KBM-7 (cell line): Measurements from ENCODE around the gene ZDHHC7.
"Not testable (repeated sequence)": the region's sequence is repeated elsewhere in the genome, so short reads cannot be mapped to it uniquely, and the experiment has no call there.

Source experiments
- DNase-seq: peaks from one replicate; pipeline ENCODE4 v3.0.0-alpha.2; 2015
- in situ Hi-C: fragments of 300-500 bp; cut with MboI; formaldehyde crosslinking; loops from 2 replicates; pipeline ENCODE4 v1.14.3; 2020; ENCODE audit warnings: low sequenced_read_pairs, low pct_unique_long_range_greater_than_20kb, mixed read lengths

Gene ZDHHC7

DNA sequence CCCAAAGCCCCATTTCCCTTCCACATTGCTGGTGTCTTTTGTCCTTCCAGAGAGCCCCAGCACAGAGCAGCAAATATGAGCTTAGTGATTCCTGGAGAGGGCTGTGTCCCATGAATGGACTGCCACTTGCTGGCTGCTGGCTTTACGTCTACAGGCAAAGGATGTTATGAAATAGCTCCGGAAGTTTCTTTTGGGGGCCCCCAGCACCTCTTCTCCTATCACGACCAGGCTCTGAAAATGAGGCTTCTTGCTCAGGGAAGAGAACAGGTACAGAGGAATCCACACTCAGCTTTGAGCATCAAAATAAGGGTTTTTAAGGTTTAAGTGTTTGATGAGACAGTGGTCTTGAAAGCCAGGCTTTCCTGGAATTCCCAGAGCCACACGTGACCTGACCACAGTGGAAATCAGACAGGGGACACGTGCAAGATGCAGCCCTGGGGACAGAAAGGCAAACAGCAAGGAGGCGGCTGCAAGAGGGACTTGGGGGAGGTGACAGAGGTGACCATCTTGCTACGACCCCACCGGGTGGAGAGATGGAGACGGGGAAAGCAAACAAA is 58.1 kb downstream of the ZDHHC7 start:
- no peak for DNase-seq
- in situ Hi-C loops = loop anchor here (25.0 kb wide), 1 partner anchor 441 kb away; the partner anchor contains the start of gene MEAK7

DNA sequence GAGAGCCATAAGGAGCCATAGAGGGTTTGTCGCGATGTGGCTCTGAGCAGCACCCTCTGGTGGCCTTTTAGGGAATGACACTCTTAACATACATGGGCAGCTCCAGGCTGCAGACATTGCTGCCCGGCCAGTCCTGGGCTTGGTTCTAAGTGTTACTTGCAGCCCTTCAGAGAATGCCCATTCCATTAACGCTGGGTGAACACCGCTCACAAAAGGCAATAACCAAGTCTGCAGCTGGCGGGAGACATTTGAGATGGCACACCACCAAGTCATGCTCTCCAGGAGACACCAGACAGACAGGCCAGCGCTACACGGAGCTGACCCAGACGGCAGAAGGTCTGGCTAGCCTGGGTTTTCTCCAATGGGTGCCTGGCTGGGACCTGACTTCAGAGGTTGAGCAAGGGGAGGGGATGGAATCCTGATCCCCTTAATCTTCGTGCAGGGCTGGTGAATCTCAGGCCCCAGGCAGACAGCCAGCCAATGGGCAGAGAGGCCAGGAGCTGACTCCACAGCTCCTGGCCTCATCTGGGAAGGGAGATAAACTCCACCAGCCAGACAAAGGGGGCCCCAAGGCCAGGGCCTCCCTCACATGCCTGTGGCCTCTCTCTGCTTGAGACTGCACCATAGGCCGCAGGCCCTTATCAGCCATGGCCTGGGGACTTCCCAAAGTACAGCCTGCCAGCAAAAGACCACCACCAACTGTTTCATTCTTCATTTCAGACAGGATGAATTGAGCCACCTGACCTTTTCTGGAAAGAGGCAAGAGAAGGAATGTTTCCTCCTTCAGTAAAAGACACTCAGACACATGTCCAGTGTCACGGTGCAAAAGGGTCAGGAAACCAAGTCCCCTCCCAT is 58.8 kb downstream of the ZDHHC7 start:
- peak; percentile 83 for DNase-seq
- in situ Hi-C loops = loop anchor here (25.0 kb wide), 1 partner anchor 440 kb away; the partner anchor contains the start of gene MEAK7

DNA sequence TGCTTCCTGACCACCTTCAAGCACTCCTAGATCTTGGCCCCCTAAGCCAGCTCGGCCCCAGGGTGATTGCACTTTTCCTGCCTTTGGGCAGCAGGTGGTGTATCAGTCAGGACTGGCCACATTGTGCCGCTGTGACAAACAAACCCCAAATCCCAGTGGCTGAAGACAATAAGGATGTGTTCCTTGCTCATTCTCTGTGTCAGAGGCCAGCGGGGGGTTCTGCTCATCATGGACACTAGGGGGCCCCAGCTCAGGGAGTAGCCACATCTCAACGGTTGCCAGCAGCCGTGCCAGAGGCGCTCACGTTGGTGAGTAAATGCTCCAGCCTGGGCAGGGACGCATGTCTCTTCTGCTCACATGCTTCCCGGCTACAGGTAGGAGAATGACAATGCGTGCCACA is 60.4 kb downstream of the ZDHHC7 start:
- in situ Hi-C loops = loop anchor here (25.0 kb wide), 1 partner anchor 439 kb away; the partner anchor contains the start of gene MEAK7
- DNase-seq = peak; percentile 66

DNA sequence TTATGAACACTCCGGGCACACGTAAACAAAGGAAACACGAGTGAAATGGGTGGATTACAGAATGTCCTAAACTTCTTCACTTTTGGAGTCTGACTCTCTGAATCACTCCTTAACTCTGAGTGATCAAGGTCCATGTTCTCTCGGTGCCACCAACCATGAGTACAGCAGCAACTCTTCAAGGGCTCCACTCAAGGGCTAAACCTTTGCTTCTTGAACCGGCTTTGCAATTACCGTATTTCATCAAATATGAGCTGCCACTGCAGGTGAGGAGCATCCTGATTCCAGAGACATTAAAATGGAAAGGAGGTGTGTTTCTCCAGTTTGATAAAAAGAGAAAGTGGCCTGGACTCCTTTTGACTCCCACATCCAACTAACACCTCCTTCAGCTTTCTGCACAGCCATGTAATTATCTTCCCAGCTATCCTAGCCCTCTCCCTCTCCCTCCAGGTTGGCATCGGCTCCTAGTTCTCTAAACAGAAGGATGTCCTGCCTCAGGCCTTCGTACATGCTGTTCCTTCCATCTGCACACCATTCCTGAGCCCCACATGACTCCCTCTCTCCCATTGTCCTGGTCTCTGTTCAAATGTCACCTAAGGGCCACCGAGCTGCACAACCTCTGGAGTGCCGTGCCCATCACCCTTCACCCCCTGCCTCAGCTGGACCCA is 61.4 kb downstream of the ZDHHC7 start:
- in situ Hi-C loops = loop anchor here (25.0 kb wide), 1 partner anchor 438 kb away; the partner anchor contains the start of gene MEAK7

DNA sequence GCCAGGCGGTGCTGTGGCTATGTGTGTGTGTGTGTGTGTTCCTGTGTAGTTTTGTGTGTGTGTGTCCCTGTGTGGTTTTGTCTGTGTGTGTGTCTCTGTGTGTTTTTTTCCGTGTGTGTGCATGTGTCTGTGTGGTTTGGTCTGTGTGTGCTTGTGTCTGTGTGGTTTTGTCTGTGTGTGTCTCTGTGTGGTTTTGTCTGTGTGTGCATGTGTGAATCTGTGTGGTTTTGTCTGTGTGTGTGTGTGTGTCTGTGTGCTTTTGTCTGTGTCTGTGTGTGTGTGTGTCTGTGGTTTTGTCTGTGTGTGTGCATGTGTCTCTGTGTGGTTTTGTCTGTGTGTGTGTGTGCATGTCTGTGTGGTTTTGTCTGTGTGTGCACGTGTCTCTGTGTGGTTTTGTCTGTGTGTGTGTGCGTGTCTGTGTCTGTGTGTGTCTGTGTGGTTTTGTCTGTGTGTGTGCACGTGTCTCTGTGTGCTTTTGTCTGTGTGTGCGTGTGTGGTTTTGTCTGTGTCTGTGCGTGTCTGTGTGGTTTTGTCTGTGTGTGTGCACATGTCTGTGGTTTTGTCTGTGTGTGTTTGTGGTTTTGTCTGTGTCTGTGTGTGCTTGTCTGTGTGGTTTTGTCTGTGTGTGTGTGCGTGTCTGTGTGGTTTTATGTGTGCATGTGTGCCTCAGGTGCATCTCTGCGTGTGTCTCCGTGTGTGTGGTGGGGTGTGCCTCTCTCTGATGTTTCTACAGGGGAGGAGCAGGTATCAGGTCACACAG is 62.3 kb downstream of the ZDHHC7 start:
- in situ Hi-C loops = no loop called here
- no peak for DNase-seq

More for the DNA sequence above, 61.4 kb downstream of the ZDHHC7 start:
- no peak for DNase-seq

DNA sequence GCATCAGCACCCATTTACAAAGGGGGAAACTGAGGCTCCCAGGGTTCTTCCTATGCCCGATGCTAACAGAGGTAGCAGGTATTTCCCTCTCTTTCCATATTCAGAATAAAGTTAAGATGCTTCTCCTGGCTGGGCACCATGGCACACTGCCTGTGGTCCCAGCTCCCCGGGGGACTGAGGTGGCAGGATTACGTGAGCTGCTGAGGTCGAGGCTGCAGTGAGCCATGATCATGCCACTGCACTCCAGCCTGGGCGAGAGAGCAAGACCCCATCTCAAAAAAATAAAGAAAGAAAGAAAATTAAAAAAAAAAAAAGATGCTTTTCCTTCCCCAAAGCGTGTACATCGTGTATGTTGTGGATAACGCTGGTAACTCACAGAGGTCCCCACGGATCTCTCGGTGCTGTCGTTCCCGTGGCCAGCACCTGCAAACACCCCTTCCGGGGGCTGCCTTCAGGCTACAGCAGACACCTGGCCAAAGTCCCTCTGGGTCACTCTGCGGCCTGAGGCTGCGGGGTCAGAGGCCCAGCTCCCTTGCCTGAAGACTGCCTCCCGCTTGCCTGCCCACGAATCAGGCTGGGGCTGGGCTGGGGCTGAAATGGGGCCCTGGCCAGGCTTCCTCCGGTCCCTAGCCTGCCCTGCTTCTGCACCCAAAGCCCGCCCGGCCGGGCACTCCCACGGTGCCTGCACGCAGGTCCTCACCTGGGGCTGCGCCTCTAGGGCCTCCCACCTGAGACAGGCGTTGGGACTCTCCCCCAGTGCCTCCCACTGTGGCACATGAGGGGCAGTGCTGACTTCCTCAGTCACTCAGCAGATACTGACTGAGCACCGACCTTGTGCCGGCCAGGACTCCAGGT is 63.1 kb downstream of the ZDHHC7 start:
- no peak for DNase-seq
- in situ Hi-C loops = no loop called here

DNA sequence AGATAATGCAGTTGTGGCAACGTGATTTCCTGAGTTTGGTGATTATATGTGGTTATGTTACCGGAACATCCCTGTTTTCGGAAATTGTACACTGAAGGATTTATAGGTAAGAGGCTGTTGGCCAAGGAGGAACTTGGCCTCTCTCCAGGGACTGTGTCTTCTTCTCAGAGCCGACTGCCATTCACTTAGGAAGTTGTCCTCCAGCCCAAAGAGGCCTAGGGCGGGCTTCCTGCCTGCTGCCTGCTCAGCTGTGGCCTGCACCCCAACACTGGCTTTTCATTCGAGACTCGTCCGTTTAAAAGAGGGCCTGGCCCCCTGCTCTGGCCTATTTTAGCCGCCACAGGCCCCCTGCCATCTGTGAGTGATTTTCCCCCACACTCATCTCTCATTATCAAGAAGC is 64.3 kb downstream of the ZDHHC7 start:
- peak; percentile 89 for DNase-seq

DNA sequence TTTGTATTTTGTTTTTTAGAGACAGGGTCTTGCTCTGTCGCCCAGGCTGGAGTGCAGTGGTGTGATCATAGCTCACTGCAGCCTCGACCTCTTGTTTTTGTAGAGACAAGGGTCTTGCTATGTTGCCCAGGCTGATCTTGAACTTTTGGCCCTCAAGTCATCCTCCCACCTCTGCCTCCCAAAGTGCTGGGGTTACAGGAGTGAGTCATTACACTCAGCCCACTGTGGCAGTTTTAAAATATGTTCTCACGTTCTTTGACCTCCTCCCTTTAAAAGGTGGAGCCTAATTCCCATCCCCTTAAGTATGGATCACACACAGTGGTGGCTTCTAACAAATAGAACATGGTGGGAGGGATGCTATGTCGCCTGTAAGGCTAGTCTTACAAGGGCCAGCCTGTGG is 67.7 kb downstream of the ZDHHC7 start:
- in situ Hi-C loops = no loop called here
- DNase-seq = no peak

More for the DNA sequence above, 64.3 kb downstream of the ZDHHC7 start:
- in situ Hi-C loops = no loop called here

DNA sequence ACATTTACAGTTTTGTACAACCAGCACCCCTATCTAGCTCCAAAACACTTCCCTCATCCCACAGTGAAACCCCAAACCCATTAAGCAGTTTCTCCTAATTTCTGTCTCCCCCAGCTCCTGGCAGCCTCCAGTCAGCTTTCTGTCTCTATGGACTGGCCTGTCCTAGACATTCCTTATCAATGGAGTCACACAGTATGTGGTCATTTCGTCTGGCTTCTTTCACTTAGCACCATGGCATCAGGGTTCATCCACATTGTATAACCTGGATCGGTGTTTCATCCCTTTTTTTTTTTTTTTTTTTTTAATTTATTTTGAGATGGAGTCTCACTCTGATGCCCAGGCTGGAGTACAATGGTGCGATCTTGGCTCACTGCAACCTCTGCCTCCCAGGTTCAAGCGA is 68.5 kb downstream of the ZDHHC7 start:
- in situ Hi-C loops = no loop called here
- no peak for DNase-seq

DNA sequence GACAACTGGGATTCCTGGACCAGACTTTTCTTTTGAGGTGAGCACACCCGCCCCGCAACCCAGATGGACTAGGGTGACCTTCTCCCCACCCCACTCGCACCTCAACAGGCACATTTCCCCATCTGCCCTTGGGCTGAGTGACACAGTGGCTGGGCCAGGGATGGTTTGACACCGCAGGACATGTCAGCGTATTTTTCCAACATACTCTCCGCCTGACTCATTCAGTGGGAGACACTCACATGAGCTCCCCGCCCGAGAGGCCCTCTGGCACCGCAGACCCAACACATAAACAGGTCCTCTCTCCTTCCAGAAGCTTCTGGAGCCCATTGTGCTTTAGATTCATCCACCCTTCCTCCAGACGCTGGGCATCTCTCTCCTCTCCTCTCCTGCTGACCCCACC is 69.4 kb downstream of the ZDHHC7 start:
- in situ Hi-C loops = no loop called here
- DNase-seq = no peak

DNA sequence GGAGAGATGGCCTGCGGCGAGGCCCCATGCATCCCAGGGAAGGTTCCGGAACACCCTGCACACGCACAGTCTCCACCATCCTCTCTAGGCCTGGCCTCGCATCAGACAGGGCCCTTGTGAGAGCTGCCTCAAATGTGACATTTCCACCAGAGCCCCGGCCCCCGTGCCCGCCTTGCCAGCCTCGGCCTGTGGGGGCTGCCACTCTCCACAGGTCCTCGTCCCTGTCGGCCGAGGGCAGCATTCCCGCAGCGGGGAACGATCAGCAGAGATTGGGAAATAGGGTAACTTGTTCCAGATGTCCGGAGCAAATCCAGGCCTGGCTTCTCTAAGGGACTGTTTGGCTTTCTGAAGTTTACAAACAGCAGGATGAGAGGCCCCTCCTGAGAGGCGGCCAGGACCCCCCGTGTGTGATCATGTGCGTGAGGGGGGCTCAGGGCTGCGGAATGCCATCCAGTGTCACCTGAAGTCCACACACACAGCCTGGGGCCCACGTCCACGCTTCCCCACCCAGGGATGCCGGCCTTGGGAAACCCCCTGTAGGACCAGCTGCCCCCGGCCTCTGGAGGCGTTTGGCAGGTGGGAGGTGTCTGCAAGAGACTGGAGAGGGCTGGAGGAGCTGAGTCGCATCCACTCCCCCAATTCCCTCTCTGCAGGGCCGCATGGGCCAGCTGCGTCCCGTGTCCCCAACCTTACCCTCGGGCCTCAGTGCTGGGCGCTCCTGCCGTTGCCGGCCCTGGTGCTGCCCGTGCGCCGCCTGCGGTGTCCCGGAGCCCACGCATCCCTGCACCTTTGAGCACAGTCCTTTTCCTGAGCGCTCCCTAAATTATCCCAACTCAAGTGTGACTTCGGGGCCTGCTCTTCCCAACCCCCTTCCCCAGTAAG is 70.4 kb downstream of the ZDHHC7 start:
- no peak for DNase-seq
- in situ Hi-C loops = no loop called here

DNA sequence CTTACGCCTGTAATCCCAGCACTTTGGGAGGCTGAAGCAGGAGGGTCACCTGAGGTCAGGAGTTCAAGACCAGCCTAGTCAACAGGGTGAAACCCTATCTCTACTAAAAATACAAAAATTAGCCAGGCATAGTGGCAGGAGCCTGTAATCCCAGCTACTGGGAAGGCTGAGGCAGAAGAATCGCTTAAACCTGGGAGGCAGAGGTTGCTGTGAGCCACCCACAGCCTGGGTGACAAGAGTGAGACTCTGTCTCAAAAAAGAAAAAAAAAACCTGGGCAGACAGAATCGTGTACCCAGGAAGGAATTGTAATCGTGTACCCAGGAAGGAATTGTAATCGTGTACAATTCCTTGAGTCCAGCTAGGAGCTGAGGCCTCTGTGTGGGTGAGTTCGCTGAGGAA is 72.7 kb downstream of the ZDHHC7 start:
- in situ Hi-C loops = not testable (repeated sequence)

DNA sequence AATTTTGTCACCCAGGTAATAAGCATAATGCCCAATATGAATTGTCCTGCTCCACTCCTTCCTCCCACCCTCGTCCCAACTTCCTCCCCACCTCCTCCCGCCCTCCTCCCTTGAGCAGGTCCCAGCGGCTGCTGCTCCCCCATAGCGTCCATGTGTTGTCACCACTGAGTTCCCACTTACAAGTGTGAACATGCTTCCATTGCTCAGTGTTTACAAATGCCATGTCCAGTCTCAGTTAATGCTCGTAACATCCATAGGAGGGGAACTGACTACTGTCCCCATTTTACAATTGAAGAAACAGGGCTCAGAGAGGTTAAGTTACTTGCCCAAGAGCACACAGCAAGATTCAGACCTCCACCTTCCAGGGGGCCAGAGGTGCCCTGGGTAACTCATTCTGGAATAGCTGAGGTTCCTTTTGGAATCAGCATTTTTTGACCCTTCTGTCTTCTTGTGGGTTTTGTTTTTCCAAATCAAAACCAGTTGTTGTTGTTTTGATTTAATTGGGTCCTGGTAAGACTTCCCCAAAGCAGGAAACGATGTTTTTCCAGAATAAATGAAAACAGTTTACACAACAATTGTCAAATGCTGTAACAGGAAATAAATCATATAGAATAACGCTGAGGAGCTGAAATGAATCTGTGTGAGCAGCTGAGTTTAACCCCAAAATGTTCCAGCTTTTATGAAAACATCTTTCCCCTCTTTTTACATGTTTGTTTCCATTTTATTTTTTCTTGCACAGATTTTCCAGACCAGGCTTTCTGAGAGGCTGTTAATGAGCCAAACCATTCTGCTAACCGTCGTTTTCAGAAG is 73.9 kb downstream of the ZDHHC7 start:
- no peak for DNase-seq
- in situ Hi-C loops = no loop called here

More for the DNA sequence above, 72.7 kb downstream of the ZDHHC7 start:
- DNase-seq = not testable (repeated sequence)

DNA sequence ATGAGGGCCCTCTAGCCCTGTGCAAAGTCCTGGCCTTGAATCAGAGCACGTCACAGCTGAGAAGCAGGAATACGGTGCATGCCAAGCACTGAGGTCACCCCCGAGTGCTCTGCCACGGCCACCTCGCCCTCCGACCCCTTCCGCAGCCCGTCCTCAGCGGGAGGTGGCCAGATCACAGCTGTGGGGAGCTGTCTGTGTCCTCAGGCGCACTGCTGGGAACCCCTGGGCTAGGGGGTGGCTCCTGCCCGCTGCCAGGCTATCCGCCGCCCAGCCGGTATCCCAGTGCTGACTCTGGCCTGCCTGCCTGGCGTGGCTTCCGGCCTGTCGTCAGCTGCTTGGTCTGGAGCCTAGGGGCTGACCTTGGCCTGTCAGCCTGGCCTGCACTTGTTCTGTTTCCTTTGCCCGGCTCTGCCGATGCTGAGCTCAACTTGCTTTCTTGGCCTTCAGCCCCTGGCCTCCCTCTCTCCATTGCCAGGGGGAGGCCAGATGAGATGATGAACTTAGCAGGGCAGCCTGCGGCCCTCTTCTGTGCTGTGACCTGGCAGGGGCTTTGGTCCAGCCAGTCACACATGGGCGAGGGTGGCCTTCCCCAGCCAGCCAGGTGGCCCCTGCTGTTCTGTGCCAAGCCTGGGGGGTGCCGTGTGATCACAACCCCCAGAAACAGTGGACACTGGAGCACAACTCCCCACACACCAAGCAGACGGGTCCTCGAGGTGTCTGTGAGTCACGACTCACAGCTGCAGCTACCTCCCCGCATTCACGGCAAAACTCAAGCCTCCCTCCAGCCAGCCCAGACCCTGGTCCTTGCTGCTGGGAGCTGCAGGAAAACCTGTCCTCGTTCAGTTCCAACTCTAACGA is 77.3 kb downstream of the ZDHHC7 start:
- no peak for DNase-seq
- in situ Hi-C loops = no loop called here

DNA sequence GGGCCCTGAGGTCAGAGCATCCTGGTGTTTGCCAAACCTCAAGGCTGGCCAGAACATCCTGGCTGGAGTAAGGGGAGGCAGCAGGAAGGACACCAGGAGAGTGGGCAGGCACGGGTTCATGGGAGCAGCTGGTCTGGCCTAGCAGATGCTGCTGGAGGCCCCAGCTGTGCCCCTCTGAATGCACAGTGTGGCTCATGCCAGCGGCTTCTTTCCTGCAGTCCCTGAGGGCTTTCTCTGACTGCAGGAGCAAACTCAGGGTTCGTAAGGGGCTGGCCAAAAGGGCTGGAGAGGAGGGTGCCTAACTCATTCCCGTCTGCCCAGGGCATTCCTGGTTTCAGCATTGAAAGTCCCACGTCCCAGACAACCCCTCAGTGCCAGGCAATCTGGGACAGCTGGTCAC is 78.7 kb downstream of the ZDHHC7 start:
- DNase-seq = no peak
- in situ Hi-C loops = no loop called here

DNA sequence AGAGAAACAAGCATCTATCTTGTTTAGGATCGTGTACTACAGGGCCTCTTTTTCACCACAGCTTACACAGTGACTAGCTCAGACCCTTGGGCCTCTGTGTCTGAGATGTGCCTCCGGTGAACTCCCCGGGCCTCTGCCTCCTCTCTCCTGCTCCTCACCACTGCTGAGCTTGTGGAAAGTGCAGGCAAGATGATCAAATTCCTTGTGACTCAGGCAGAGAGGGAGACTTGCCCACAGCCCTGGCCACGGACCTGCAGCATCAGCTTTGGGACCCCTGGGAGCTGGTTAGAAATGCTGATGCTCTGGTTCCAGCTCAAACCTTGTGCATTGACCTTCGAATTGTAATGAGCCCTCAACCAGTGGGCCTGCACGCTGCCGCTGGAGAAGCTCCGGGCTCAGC is 79.8 kb downstream of the ZDHHC7 start:
- in situ Hi-C loops = no loop called here
- DNase-seq = no peak
